ENCODE data around the gene ING3. TPM values are rescaled to one million over a fixed set of nuclear protein-coding genes. Genes with fewer than 3 reads are reported as not detected.
A peak's percentile ranks its signal among the peaks of the same experiment; 100 is the strongest.

Gene ING3, protein sequence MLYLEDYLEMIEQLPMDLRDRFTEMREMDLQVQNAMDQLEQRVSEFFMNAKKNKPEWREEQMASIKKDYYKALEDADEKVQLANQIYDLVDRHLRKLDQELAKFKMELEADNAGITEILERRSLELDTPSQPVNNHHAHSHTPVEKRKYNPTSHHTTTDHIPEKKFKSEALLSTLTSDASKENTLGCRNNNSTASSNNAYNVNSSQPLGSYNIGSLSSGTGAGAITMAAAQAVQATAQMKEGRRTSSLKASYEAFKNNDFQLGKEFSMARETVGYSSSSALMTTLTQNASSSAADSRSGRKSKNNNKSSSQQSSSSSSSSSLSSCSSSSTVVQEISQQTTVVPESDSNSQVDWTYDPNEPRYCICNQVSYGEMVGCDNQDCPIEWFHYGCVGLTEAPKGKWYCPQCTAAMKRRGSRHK
- 10 to 100 TPM in 8 of 9 donors, 1 to 10 TPM in 1; 9.1 to 31.9 (median 14.5) TPM for total RNA-seq
- 10 to 100 TPM in 2 of 3 donors, 1 to 10 TPM in 1; 5.5 to 19.0 (median 10.3) TPM for polyA plus RNA-seq
- long read RNA-seq, donor 1, transcript ING3-202 (5 exons, 1,222 nt), result major isoform, 24 of 44 reads
- long read RNA-seq, donor 1, partial matches to known transcripts, result 0 of 44 reads
- long read RNA-seq, donor 1, other reads (novel, unspliced or antisense), result 12 of 44 reads
- long read RNA-seq, donor 2, transcript ING3-201 (12 exons, 3,777 nt), result minor isoform, 5 of 29 reads
- long read RNA-seq, donor 2, transcript ING3-202 (5 exons, 1,222 nt), result major isoform, 15 of 29 reads
- long read RNA-seq, donor 2, partial matches to known transcripts, result 5 of 29 reads
- long read RNA-seq, donor 2, other reads (novel, unspliced or antisense), result 0 of 29 reads
- long read RNA-seq, donor 3, transcript ING3-202 (5 exons, 1,222 nt), result major isoform, 19 of 44 reads
- long read RNA-seq, donor 3, partial matches to known transcripts, result 17 of 44 reads
- long read RNA-seq, donor 3, other reads (novel, unspliced or antisense), result 5 of 44 reads
- long read RNA-seq, donor 4, transcript ING3-201 (12 exons, 3,777 nt), result major isoform, 10 of 16 reads
- long read RNA-seq, donor 4, partial matches to known transcripts, result 0 of 16 reads
- long read RNA-seq, donor 4, other reads (novel, unspliced or antisense), result 2 of 16 reads
- long read RNA-seq, donor 5, transcript ING3-201 (12 exons, 3,777 nt), result major isoform, 8 of 14 reads
- long read RNA-seq, donor 5, partial matches to known transcripts, result 0 of 14 reads
- long read RNA-seq, donor 5, other reads (novel, unspliced or antisense), result 0 of 14 reads
- long read RNA-seq, donor 6, partial matches to known transcripts, result 2 of 10 reads
- long read RNA-seq, donor 6, other reads (novel, unspliced or antisense), result 2 of 10 reads
- long read RNA-seq, donor 7, transcript ING3-202 (5 exons, 1,222 nt), result major isoform, 8 of 17 reads
- long read RNA-seq, donor 7, partial matches to known transcripts, result 7 of 17 reads
- long read RNA-seq, donor 7, other reads (novel, unspliced or antisense), result 0 of 17 reads
- long read RNA-seq, donor 8, transcript ING3-201 (12 exons, 3,777 nt), result minor isoform, 8 of 56 reads
- long read RNA-seq, donor 8, transcript ING3-202 (5 exons, 1,222 nt), result major isoform, 38 of 56 reads
- long read RNA-seq, donor 8, partial matches to known transcripts, result 0 of 56 reads
- long read RNA-seq, donor 8, other reads (novel, unspliced or antisense), result 8 of 56 reads
- long read RNA-seq, donor 9, transcript ING3-202 (5 exons, 1,222 nt), result major isoform, 9 of 16 reads
- long read RNA-seq, donor 9, partial matches to known transcripts, result 0 of 16 reads
- long read RNA-seq, donor 9, other reads (novel, unspliced or antisense), result 0 of 16 reads
- long read RNA-seq, donor 10, transcript ING3-202 (5 exons, 1,222 nt), result major isoform, 15 of 20 reads
- long read RNA-seq, donor 10, partial matches to known transcripts, result 0 of 20 reads
- long read RNA-seq, donor 10, other reads (novel, unspliced or antisense), result 0 of 20 reads

GRCh38 chr7:120950539-120951308 lies at the start of gene ING3:
Gene ING3, plus strand, starts transcription at chr7:120950777. Its CDS starts 120 bp downstream, at chr7:120950897.
- TF ChIP-seq, protein P1, sequence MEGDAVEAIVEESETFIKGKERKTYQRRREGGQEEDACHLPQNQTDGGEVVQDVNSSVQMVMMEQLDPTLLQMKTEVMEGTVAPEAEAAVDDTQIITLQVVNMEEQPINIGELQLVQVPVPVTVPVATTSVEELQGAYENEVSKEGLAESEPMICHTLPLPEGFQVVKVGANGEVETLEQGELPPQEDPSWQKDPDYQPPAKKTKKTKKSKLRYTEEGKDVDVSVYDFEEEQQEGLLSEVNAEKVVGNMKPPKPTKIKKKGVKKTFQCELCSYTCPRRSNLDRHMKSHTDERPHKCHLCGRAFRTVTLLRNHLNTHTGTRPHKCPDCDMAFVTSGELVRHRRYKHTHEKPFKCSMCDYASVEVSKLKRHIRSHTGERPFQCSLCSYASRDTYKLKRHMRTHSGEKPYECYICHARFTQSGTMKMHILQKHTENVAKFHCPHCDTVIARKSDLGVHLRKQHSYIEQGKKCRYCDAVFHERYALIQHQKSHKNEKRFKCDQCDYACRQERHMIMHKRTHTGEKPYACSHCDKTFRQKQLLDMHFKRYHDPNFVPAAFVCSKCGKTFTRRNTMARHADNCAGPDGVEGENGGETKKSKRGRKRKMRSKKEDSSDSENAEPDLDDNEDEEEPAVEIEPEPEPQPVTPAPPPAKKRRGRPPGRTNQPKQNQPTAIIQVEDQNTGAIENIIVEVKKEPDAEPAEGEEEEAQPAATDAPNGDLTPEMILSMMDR (IDR thresholded peaks at IDR 0.05), result peak in 1 of 6 experiments; percentile 13
- TF ChIP-seq POLR2A (IDR thresholded peaks at IDR 0.05), result peak; percentile 39 to 69
- H3K4me1 ChIP-seq (replicated peaks in 1 of 2), result peaks cover 12 to 23% of the 10 kb centered on the region in 2 donors
- peak within 1 kb of the TSS in 3 of 4 donors; percentile 7 to 77 (median 28) for H3K4me3 ChIP-seq
- peak within 1 kb of the TSS; percentile 91 to 99 (median 95) for H3K27ac ChIP-seq
- intact Hi-C loops (cut with DNase I), result no loop called here
- H3K36me3 ChIP-seq (replicated peaks in 1 of 2), result peaks cover 0 to 17% of the 10 kb centered on the region in 2 donors
- DNase-seq, result peak; percentile 97 to 99 (median 99)
- no peaks in the 10 kb centered on the region for H3K9me3 ChIP-seq (replicated peaks in 1 of 3)
- 0 to 1% (median 1%) methylated on average over 29 to 71 of the region's 71 CpGs for WGBS, 4 donors
- no peaks in the 10 kb centered on the region for H3K27me3 ChIP-seq

GRCh38 chr7:120915314-120916105 lies 35.1 kb upstream of the ING3 start:
- Histone ChIP-seq H3K27ac (no peak overlapping the region), H3K36me3 (replicated peaks in 1 of 2) (no peaks in the 10 kb centered on the region), H3K9me3 (replicated peaks in 1 of 3) (peaks cover 0 to 19% (median 0%) of the 10 kb centered on the region in 3 donors), H3K4me3 (no peak overlapping the region), H3K4me1 (replicated peaks in 1 of 2) (no peaks in the 10 kb centered on the region), H3K27me3 (no peaks in the 10 kb centered on the region)
- DNase-seq, result no peak
- intact Hi-C loops (cut with DNase I), result no loop called here
- no peak for TF ChIP-seq POLR2A (IDR thresholded peaks at IDR 0.05)
- TF ChIP-seq, protein P1 (IDR thresholded peaks at IDR 0.05), result no peak
- WGBS, 4 donors, result 73 to 91% (median 89%) methylated on average over 2 of the region's 2 CpGs

Measured in adrenal gland (tissue), 19 donors.